HUDEP-2 (cell line): Measurements from ENCODE around the gene PLEKHB2.
A peak's percentile ranks its signal among the peaks of the same experiment; 100 is the strongest.
"Not testable (repeated sequence)": the region's sequence is repeated elsewhere in the genome, so short reads cannot be mapped to it uniquely, and the experiment has no call there.

ENCODE experiments used
- DNase-seq, 76 experiments: peaks; one replicate each; lab custom pipeline; 2025; ENCODE audit not compliant: unreplicated experiment in 76 of 76; lab: John Stamatoyannopoulos, UW

Gene PLEKHB2

DNA sequence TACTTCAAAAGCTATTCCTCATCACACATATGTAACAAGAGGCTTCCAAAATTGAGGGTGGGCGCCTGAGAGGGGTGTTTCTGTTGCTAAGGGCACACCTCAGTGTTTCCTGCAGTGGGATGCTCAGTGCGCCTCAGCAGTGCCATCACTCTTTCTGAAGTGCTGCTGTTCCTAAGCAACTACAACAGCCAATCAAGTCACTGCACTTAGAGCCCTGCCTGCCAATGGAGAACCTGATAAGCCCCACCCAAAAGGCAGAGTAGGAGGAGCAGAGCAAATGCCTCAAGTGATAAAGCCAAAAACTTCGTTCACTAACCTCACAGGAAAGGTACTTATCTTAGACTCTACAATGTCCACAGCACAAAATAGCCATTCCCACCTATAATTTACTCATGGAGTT is 88.3 kb downstream of the PLEKHB2 start:
- DNase-seq, result peak in 21 of 76 experiments; percentile 0 to 42 (median 2)

DNA sequence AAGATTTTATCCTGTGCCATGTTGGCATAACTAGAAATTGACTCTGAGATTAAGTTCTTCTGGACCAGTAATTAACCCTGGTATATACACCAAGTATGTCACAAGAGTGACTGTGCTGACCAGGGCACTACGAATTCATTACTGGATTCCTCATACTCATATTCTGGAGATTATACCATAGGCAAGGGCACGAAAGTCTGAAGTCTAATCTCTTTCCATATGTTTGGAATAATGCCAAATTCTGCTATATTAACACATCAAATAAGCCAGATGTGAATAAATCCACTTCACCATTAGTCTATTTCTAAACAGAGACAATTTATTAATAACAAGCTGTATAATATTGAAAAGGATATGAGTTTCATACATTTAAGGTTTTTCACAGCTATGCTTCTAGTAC is 91.0 kb downstream of the PLEKHB2 start:
- not testable (repeated sequence) for DNase-seq
